ENCODE measurements around the gene PIP4P1.
"Not testable (repeated sequence)": the region's sequence is repeated elsewhere in the genome, so short reads cannot be mapped to it uniquely, and the experiment has no call there.

PIP4P1 gene

GRCh38 chr14:20472536-20473169 lies 11.4 kb upstream of the PIP4P1 start:
- DNase-seq: no peak

- DNase-seq: no peak
Observed at GRCh38 chr14:20470603-20470901, 9.3 kb upstream of the PIP4P1 start.

GRCh38 chr14:20469890-20470602 lies 8.8 kb upstream of the PIP4P1 start:
- no peak for DNase-seq

GRCh38 chr14:20469242-20469889 lies 8.1 kb upstream of the PIP4P1 start, which contains the start of gene PNP:
Gene PNP (plus strand): TSS chr14:20469406. CDS start chr14:20469525, 119 bp downstream.
- DNase-seq: peak; percentile 64

- no peak for DNase-seq
Observed at GRCh38 chr14:20468764-20469241, 7.6 kb upstream of the PIP4P1 start.

GRCh38 chr14:20460458-20461224 lies 593 bp downstream of the PIP4P1 start:
- peak; percentile 58 for DNase-seq

GRCh38 chr14:20458031-20458789 lies 3.0 kb downstream of the PIP4P1 start:
- DNase-seq: no peak

GRCh38 chr14:20456971-20457370 lies 4.3 kb downstream of the PIP4P1 start:
- DNase-seq: no peak

- no peak for DNase-seq
Observed at GRCh38 chr14:20455355-20456300, 5.6 kb downstream of the PIP4P1 start.

- DNase-seq: peak; percentile 83
Observed at GRCh38 chr14:20454516-20455354, 6.5 kb downstream of the PIP4P1 start, which contains the start of the genes APEX1 and OSGEP. Gene APEX1 (plus strand): TSS chr14:20455226. CDS start chr14:20455646, 420 bp downstream. Gene OSGEP (minus strand): TSS chr14:20454812. CDS start chr14:20454683, 129 bp downstream.

- not testable (repeated sequence) for DNase-seq
Observed at GRCh38 chr14:20452831-20453230, 8.4 kb downstream of the PIP4P1 start.

GRCh38 chr14:20446889-20447288 lies 14.3 kb downstream of the PIP4P1 start:
- DNase-seq: no peak

- DNase-seq: not testable (repeated sequence)
Observed at GRCh38 chr14:20443650-20444049, 17.6 kb downstream of the PIP4P1 start.

GRCh38 chr14:20441461-20441860 lies 19.8 kb downstream of the PIP4P1 start:
- no peak for DNase-seq

GRCh38 chr14:20440882-20441281 lies 20.4 kb downstream of the PIP4P1 start:
- no peak for DNase-seq

GRCh38 chr14:20440465-20440864 lies 20.8 kb downstream of the PIP4P1 start:
- no peak for DNase-seq

- DNase-seq: no peak
Observed at GRCh38 chr14:20438664-20439063, 22.6 kb downstream of the PIP4P1 start.

GRCh38 chr14:20436363-20436755 lies 24.9 kb downstream of the PIP4P1 start:
- DNase-seq: no peak

- no peak for DNase-seq
Observed at GRCh38 chr14:20435582-20436362, 25.5 kb downstream of the PIP4P1 start, which contains the start of gene KLHL33. Gene KLHL33 (minus strand): TSS chr14:20436166. CDS start chr14:20435811, 355 bp downstream.

Data from activated gamma-delta T cell (primary cell).